Chondrocyte (in vitro differentiated cells): Measurements from ENCODE around the gene SPAG6. TPM values are rescaled to one million over a fixed set of nuclear protein-coding genes. Genes with fewer than 3 reads are reported as not detected.

Source experiments
- DNase-seq: peaks from one replicate; pipeline ENCODE4 v3.0.0; 2021; ENCODE audit warnings: mixed read lengths, low spot score
- H3K27ac Mint-ChIP-seq: one replicate; pipeline ENCODE4 v1.8.0; 2021; ENCODE audit warnings: mild to moderate bottlenecking, moderate library complexity, mixed read lengths; ENCODE audit not compliant: unreplicated experiment
- H3K27me3 Mint-ChIP-seq: 2 replicates; pipeline ENCODE4 v1.8.0; 2021; ENCODE audit warnings: low read depth, mixed read lengths
- H3K36me3 Mint-ChIP-seq: 2 replicates; pipeline ENCODE4 v1.8.0; 2021; ENCODE audit warnings: low read depth, mixed read lengths
- H3K4me1 Mint-ChIP-seq: 2 replicates; pipeline ENCODE4 v1.8.0; 2021; ENCODE audit warnings: low read depth, mild to moderate bottlenecking, mixed read lengths
- H3K4me3 Mint-ChIP-seq: one replicate; pipeline ENCODE4 v1.8.0; 2021; ENCODE audit warnings: mild to moderate bottlenecking, moderate library complexity, mixed read lengths; ENCODE audit not compliant: unreplicated experiment
- H3K9me3 Mint-ChIP-seq: 2 replicates; pipeline ENCODE4 v1.8.0; 2021; ENCODE audit warnings: low read depth, mixed read lengths
- CTCF ChIP-seq: fragments of 200-600 bp; sonication (generic); IDR thresholded peaks from 2 replicates; pipeline ENCODE4 v1.5.0; 2021; ENCODE audit warnings: antibody characterized with exemption, mild to moderate bottlenecking, moderate library complexity
- total RNA-seq: library from RNA; stranded (reverse); gene quantifications from 3 replicates; pipeline ENCODE4 v1.2.1, GENCODE V29; 2021

Gene SPAG6
- total RNA-seq, 1 donor from 2014 or later, result not detected

GRCh38 chr10:22335173-22335933 lies 9.9 kb upstream of the SPAG6 start:
- Mint-ChIP-seq H3K4me1 (peaks cover 14% of the 10 kb centered on the region), H3K9me3 (peaks cover 3% of the 10 kb centered on the region), H3K4me3 (peak overlapping the region; percentile 76), H3K36me3 (peaks cover 4% of the 10 kb centered on the region), H3K27ac (peak overlapping the region; percentile 49), H3K27me3 (peaks cover 36% of the 10 kb centered on the region)
- DNase-seq, result no peak
- peak; percentile 52 for TF ChIP-seq CTCF

- Mint-ChIP-seq H3K9me3 (peaks cover 3% of the 10 kb centered on the region), H3K27me3 (peaks cover 50% of the 10 kb centered on the region), H3K36me3 (peaks cover 2% of the 10 kb centered on the region), H3K27ac (no peak overlapping the region), H3K4me3 (no peak overlapping the region), H3K4me1 (peaks cover 18% of the 10 kb centered on the region)
- DNase-seq, result no peak
- TF ChIP-seq CTCF, result no peak
These were observed 7.0 kb upstream of the SPAG6 start for GRCh38 chr10:22338185-22338900.

GRCh38 chr10:22338931-22339330 lies 6.4 kb upstream of the SPAG6 start:
- Mint-ChIP-seq H3K4me1 (peaks cover 18% of the 10 kb centered on the region), H3K36me3 (peaks cover 2% of the 10 kb centered on the region), H3K9me3 (no peaks in the 10 kb centered on the region), H3K27me3 (peaks cover 53% of the 10 kb centered on the region), H3K4me3 (no peak overlapping the region), H3K27ac (no peak overlapping the region)
- no peak for TF ChIP-seq CTCF
- no peak for DNase-seq

GRCh38 chr10:22339761-22340328 lies 5.5 kb upstream of the SPAG6 start:
- H3K4me1 Mint-ChIP-seq, result peaks cover 21% of the 10 kb centered on the region
- H3K27me3 Mint-ChIP-seq, result peaks cover 62% of the 10 kb centered on the region
- no peak for TF ChIP-seq CTCF
- H3K36me3 Mint-ChIP-seq, result peaks cover 5% of the 10 kb centered on the region
- no peak for DNase-seq
- H3K4me3 Mint-ChIP-seq, result peak overlapping the region; percentile 83
- no peaks in the 10 kb centered on the region for H3K9me3 Mint-ChIP-seq
- peak overlapping the region; percentile 94 for H3K27ac Mint-ChIP-seq
